Dendritic cell treated with granulocyte-macrophage colony-stimulating factor and Interleukin-4, amounts not matched to agents 40 ng/mL and 50 ng/mL, for 4 days (primary cell): Measurements from ENCODE around the gene TAF6.
A peak's percentile ranks its signal among the peaks of the same experiment; 100 is the strongest.

Source experiments
- H3K27ac Mint-ChIP-seq: one replicate; pipeline ENCODE4 v1.8.0; 2022; ENCODE audit warnings: mild to moderate bottlenecking, mixed read lengths
- H3K27me3 Mint-ChIP-seq: one replicate; pipeline ENCODE4 v1.8.0; 2022; ENCODE audit warnings: mild to moderate bottlenecking, mixed read lengths
- H3K36me3 Mint-ChIP-seq: one replicate; pipeline ENCODE4 v1.8.0; 2022; ENCODE audit warnings: low read depth, mixed read lengths
- H3K4me1 Mint-ChIP-seq: one replicate; pipeline ENCODE4 v1.8.0; 2022; ENCODE audit warnings: low read depth, mixed read lengths
- H3K4me3 Mint-ChIP-seq: one replicate; pipeline ENCODE4 v1.8.0; 2022; ENCODE audit warnings: mild to moderate bottlenecking, moderate library complexity, mixed read lengths
- H3K9me3 Mint-ChIP-seq: one replicate; pipeline ENCODE4 v1.8.0; 2022; ENCODE audit warnings: mixed read lengths
- intact Hi-C: fragments of 100-400 bp; cut with micrococcal nuclease; formaldehyde crosslinking; loops from one replicate; pipeline ENCODE4 v1.15.0; 2022

Gene TAF6

DNA sequence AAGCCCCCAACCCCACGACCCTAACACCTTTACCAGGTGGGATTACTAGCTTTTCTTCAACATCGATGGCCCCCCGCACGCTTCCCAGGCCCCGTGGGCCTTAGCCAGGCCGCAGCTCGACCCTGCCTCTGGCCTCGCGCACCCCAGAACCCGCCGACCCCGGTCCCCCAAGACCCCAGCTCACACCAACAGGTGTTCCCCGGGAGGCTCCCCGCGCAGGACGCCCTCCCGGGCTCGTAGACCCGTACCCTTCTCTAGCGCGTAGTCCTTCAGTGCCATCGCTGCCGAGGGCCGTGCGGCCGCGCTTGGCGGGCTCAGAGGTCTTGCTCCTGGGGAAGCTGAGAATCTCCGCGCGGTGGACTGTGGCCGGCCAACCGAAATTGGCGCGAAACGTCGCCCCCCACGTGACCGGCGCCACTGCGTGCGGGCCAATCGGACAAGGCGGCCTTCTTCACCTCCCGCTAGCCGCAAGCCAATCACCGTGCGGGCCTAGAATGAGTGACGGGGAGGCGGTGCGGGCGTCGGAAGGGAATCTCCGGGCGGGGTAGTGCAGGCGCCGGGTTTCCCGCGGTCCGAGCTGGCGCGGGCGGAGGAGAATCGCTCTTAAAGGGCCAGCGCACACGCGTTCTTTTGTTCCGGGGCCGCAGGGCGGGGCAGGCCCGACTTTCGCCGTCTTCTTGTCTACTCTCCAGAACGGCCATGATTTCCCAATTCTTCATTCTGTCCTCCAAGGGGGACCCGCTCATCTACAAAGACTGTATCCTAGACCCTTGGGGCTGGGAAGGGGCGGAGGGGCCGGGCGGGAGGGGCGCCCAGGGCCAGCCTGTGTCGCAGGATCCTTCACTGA is 17.9 kb downstream of the TAF6 start, which contains the start of the genes AP4M1 and MCM7:
Gene AP4M1, plus strand, starts transcription at position 628 of the 847 bp plus-strand sequence. Its CDS starts 72 bp downstream, at position 700.
Gene MCM7, minus strand, starts transcription at position 382 of the 847 bp plus-strand sequence. Its CDS starts 103 bp downstream, at position 279.
- Mint-ChIP-seq H3K27me3 (no peaks in the 10 kb centered on the region), H3K4me3 (peak within 1 kb of the TSS; percentile 93), H3K27ac (peak within 1 kb of the TSS; percentile 98), H3K4me1 (peaks cover 30% of the 10 kb centered on the region), H3K9me3 (no peaks in the 10 kb centered on the region), H3K36me3 (peaks cover 83% of the 10 kb centered on the region)
- intact Hi-C loops: loop anchor here (2.0 kb wide), 3 partner anchors 18 to 26 kb away; partner anchors contain the start of genes CNPY4, MBLAC1, TAF6 and ZNF3

DNA sequence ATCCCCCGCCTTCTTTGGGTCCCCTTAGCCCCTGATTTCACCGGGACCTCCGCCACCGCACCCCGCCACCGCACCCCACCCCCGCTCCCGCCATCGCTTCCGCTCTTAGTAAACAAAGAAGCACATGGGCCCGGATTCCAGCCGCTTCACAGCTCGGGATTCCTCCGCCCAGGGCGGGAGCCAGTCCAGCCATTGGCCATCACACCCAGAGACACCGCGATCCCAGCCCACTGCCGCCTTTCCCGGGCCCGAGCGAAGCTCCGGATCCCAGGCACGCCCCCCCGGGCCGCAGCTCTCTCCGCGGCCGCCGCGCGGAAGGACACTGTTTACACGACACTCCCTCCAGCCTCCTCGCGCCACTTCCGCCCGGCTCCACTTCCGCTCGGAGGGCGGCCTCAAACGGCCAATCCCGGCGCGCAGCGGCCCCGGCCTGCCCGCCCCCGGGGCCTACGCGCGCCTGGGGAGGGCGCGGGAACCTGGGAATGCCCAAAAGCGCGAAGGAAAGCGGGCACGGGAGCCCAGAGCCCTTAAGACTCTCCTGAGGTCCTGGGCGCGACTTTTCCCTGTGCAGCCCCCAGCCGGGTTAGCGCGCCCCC is 18.6 kb downstream of the TAF6 start:
- intact Hi-C loops: loop anchor here (2.0 kb wide), 3 partner anchors 18 to 26 kb away; partner anchors contain the start of genes CNPY4, MBLAC1, TAF6 and ZNF3
- peak overlapping the region; percentile 93 for H3K4me3 Mint-ChIP-seq
- H3K27ac Mint-ChIP-seq: peak overlapping the region; percentile 98
- H3K27me3 Mint-ChIP-seq: no peaks in the 10 kb centered on the region
- no peaks in the 10 kb centered on the region for H3K9me3 Mint-ChIP-seq
- peaks cover 37% of the 10 kb centered on the region for H3K4me1 Mint-ChIP-seq
- H3K36me3 Mint-ChIP-seq: peaks cover 83% of the 10 kb centered on the region

DNA sequence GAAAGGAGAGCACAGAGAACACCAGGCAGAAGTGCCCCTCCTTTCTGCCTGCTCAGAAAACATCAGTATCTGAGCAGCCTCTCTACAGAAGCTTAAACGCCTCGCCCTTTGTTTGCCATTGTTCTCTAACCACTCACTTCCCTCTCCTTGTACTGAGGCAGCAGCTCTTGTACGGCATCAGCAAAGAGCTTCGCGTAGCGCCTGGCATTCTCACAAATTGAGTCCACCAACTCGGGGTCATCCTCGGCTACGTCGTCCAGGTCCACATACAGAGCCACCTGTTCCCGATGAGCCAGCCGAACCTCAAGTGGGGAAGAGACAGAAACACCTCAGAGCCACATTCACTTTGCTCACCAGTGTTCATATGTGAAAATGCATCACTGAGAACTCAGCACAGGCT is 19.7 kb downstream of the TAF6 start:
- H3K27me3 Mint-ChIP-seq: no peaks in the 10 kb centered on the region
- H3K4me3 Mint-ChIP-seq: peak overlapping the region; percentile 93
- intact Hi-C loops: no loop called here
- H3K4me1 Mint-ChIP-seq: peaks cover 41% of the 10 kb centered on the region
- H3K36me3 Mint-ChIP-seq: peaks cover 83% of the 10 kb centered on the region
- H3K9me3 Mint-ChIP-seq: no peaks in the 10 kb centered on the region
- peak overlapping the region; percentile 98 for H3K27ac Mint-ChIP-seq

DNA sequence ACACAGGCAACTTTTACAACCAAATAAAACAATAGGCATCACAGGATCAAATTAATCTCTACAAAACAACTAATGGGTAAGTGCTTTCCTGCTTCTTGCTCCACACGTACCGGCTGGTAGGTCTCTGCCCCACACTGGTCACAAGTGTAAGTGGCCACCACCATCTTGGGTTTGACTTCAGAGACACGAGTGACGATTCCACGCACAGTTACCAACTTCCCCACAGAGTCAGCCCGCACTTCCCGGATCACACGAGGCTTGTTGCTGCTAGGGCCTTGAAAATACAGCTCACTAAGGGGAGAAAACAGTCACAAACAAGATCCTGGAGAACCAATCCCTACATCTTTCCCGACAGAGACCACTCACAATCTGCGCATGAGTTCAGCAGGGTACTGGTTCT is 20.2 kb downstream of the TAF6 start:
- Mint-ChIP-seq H3K27me3 (no peaks in the 10 kb centered on the region), H3K9me3 (no peaks in the 10 kb centered on the region), H3K4me1 (peaks cover 41% of the 10 kb centered on the region), H3K36me3 (peaks cover 83% of the 10 kb centered on the region), H3K4me3 (no peak overlapping the region), H3K27ac (peak overlapping the region; percentile 98)
- intact Hi-C loops: no loop called here

DNA sequence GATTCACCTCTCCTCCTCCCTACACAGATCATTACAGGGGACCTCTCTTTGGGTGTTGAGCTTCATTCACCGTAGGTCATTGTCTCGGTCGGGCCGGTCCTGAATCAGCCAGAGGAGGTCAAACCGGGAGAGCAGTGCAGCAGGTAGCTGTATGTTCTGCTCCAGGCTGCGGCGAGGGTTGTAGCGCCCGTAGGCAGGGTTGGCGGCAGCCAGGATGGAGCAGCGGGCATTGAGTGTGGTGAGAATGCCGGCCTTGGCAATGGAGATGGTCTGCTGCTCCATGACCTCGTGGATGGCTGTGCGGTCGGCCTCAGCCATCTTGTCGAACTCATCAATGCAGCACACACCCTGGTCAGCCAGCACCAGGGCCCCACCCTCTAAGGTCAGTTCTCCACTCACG is 23.5 kb downstream of the TAF6 start:
- Mint-ChIP-seq H3K27ac (peak overlapping the region; percentile 10), H3K4me3 (no peak overlapping the region), H3K4me1 (peaks cover 41% of the 10 kb centered on the region), H3K36me3 (peaks cover 94% of the 10 kb centered on the region), H3K27me3 (no peaks in the 10 kb centered on the region), H3K9me3 (no peaks in the 10 kb centered on the region)
- intact Hi-C loops: no loop called here

DNA sequence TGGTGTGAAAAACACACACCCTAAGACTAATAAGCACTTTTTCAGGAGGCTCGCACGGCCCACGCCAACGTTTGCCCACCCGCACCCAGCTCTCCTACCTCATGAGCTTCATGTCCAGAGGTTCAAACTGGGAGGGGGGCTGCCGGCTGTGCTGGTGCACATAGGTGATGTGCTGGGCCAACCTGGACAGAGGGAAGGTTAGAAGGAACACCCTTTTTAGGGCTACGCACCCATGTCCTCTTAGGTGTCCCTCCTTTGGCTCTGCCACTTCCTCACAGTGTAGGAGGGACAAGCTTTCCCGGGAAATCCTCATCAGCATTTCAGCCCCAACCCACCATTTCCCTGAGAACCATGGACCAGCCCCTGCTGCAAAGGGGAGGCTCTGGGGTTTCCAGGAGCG is 23.9 kb downstream of the TAF6 start:
- intact Hi-C loops: no loop called here
- Mint-ChIP-seq H3K27ac (peak overlapping the region; percentile 10), H3K27me3 (no peaks in the 10 kb centered on the region), H3K4me3 (no peak overlapping the region), H3K36me3 (peaks cover 98% of the 10 kb centered on the region), H3K9me3 (no peaks in the 10 kb centered on the region), H3K4me1 (peaks cover 45% of the 10 kb centered on the region)

DNA sequence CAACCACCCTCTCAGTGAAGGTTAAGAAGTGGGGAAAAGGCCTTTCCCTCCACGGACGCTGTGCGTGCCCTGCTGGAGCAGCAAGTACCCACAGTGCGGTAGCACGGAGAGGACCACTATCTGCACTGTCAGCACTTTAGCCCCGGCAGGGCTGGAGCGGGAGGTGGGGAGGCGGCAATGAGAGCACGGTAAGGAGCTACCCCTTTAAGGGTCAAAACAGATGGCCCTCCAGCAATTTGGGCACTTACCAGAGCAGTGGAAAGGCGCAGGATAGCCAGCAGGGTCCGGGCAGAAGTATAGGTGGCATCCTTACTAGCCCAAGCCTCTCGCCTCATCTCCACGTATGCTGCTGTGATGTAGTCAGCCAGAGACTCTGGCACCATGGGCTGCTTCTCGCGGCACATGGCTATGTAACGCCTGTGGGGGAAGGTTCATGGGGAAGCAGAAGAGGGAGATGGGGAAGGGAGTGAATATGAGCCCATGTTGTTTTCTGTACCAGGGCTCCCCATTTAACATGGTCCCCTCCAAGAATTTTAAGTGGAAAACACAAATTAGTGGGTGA is 25.2 kb downstream of the TAF6 start:
- intact Hi-C loops: no loop called here
- Mint-ChIP-seq H3K36me3 (peaks cover 100% of the 10 kb centered on the region), H3K4me3 (no peak overlapping the region), H3K27ac (no peak overlapping the region), H3K27me3 (no peaks in the 10 kb centered on the region), H3K4me1 (peaks cover 47% of the 10 kb centered on the region), H3K9me3 (no peaks in the 10 kb centered on the region)

DNA sequence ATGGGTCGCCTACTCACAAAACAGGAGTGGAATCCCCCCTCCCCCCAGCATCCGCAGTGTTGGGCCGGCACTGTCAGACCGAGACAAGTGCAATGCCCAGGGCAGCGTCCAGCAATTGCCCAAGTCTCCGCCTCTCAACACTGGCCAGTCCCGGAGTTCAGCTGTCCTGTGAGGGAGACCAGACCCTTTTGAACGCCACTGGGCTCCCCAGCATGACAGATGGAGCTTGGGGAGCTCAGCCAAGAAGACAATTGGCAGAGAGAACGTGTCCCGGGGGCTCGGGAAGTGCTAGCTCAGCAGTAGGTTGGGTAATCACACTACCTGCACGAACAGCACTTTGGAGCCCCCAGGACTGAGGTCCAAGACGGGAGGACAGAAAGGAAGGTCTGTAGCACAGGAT is 25.7 kb downstream of the TAF6 start:
- Mint-ChIP-seq H3K9me3 (no peaks in the 10 kb centered on the region), H3K4me3 (no peak overlapping the region), H3K4me1 (peaks cover 42% of the 10 kb centered on the region), H3K36me3 (peaks cover 99% of the 10 kb centered on the region), H3K27me3 (no peaks in the 10 kb centered on the region), H3K27ac (no peak overlapping the region)
- intact Hi-C loops: no loop called here

DNA sequence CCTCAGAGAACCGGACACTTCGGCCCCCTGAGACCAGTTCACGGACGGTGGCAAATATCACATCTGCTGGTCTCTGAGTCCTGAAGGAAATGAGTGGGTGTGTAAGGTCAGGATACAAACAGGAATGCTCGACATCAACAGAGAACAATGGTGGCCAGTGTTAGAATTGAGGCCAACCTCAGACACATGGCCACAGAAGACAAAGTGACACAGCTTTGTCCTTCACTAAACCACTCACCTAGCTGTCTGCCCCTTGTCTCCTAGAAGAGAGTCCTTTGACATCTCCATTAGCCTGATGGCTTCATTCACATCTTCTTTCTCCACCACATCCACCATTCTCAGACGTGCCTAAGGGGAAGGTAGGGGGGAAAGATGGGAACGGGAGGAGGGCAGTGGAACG is 26.1 kb downstream of the TAF6 start:
- no peaks in the 10 kb centered on the region for H3K27me3 Mint-ChIP-seq
- H3K27ac Mint-ChIP-seq: no peak overlapping the region
- intact Hi-C loops: no loop called here
- peaks cover 95% of the 10 kb centered on the region for H3K36me3 Mint-ChIP-seq
- peaks cover 38% of the 10 kb centered on the region for H3K4me1 Mint-ChIP-seq
- H3K4me3 Mint-ChIP-seq: no peak overlapping the region
- H3K9me3 Mint-ChIP-seq: no peaks in the 10 kb centered on the region

DNA sequence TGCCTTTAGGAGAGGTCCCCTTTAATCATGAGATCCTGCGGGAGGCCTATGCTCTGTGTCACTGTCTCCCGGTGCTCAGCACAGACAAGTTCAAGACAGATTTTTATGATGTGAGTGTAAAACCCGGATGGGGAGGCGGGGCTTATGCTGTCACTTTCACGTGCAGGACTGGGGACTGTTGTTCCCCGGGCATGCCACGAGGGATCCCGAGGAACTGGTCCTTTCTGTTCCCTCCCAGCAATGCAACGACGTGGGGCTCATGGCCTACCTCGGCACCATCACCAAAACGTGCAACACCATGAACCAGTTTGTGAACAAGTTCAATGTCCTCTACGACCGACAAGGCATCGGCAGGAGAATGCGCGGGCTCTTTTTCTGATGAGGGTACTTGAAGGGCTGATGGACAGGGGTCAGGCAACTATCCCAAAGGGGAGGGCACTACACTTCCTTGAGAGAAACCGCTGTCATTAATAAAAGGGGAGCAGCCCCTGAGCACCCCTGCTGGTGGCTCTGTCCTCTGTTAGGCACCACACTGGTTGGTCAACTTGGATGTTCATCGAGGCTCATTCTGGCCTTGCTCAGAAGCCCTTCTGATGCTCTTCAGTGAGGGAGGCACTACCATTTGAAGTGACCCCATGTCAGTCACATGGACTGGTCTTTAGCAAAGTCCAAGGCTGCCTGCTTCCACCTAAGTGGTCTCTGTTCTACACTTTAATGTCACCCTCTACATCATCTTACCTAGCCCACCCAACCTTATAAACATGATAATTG is 27.6 kb downstream of the TAF6 start:
- H3K27me3 Mint-ChIP-seq: no peaks in the 10 kb centered on the region
- H3K9me3 Mint-ChIP-seq: no peaks in the 10 kb centered on the region
- H3K27ac Mint-ChIP-seq: no peak overlapping the region
- H3K36me3 Mint-ChIP-seq: peaks cover 80% of the 10 kb centered on the region
- H3K4me3 Mint-ChIP-seq: no peak overlapping the region
- intact Hi-C loops: no loop called here
- peaks cover 34% of the 10 kb centered on the region for H3K4me1 Mint-ChIP-seq

DNA sequence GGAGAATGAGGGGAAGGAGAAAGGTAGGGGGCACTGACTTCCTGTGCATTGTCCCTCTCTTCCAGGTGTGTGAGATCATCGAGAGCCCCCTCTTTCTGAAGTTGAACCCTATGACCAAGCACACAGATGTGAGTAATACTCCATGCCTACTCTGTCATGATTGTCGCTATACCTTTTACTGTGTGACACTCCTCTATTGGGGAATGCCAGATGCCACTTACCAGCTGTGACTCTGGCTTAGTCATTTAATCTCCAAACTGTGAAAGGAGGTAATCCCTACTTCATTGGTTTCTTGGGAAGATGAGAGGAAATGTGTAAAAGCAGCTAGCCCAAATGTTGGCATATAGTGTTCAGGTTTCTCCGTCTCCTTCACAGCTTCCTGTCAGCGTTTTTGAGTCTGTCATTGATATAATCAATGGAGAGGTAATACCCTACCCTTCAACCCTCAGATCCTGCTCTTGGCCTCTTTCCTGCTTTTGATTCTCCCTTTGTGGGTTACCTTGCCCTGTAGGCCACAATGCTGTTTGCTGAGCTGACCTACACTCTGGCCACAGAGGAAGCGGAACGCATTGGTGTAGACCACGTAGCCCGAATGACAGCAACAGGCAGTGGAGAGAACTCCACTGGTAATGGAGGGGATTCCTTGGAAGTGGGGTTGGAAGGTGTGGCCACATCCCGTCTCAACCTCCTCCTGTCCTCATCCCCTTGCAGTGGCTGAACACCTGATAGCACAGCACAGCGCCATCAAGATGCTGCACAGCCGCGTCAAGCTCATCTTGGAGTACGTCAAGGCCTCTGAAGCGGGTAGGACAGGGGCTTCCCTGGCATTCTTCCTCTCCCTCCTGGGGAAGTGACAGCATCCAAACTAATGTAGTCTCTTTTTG is 28.4 kb downstream of the TAF6 start:
- Mint-ChIP-seq H3K4me1 (peaks cover 36% of the 10 kb centered on the region), H3K9me3 (no peaks in the 10 kb centered on the region), H3K36me3 (peaks cover 72% of the 10 kb centered on the region), H3K27ac (no peak overlapping the region), H3K4me3 (no peak overlapping the region), H3K27me3 (no peaks in the 10 kb centered on the region)
- intact Hi-C loops: no loop called here

DNA sequence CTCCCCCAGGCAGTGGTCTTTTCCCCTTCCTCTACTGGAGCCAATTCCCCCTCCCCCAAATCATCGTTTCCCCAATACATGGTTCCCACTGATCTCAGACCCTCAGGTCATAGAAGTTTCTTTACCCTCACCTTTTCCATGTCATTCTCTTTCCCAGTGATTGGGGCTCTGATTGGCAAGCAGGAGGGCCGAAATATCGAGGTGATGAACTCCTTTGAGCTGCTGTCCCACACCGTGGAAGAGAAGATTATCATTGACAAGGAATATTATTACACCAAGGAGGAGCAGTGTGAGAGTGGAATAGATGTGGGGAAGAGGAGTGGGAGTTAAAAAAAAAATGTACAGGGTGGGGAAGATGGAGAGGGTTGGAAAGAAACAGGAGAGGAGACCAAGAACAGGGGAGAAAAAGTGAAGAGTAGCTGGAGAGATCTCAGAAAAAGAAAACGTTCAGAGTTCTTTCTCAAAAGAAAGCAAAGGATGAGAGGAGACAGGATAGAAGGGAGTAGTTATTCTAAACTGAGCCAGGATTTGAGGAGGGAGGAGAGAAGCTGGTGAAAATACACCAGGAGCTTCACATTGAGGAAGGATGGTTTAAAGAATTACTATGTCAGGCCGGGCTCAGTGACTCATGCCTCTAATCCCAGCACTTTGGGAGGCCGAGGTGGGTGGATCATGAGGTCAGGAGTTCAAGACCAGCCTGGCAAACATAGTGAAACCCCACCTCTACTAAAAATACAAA is 29.5 kb downstream of the TAF6 start:
- intact Hi-C loops: loop anchor here (10.0 kb wide), 2 partner anchors 75 to 535 kb away; partner anchors contain the start of genes FAM200A, ZKSCAN1 and ZNF655
- Mint-ChIP-seq H3K36me3 (peaks cover 60% of the 10 kb centered on the region), H3K4me3 (peak overlapping the region; percentile 93), H3K4me1 (peaks cover 34% of the 10 kb centered on the region), H3K27me3 (no peaks in the 10 kb centered on the region), H3K9me3 (no peaks in the 10 kb centered on the region), H3K27ac (peak overlapping the region; percentile 87)
